ENCODE data around the gene AGK.

Gene AGK

GRCh38 chr7:141544831-141545230, 6.4 kb upstream of the AGK start:
- Histone ChIP-seq H3K27me3 (ENCODE audit: insufficient read depth, low read depth) (no peaks in the 10 kb centered on the region), H3K4me3 (IDR thresholded peaks at IDR 0.05; ENCODE audit: insufficient read depth, low read depth, low read length) (no peak overlapping the region), H3K36me3 (ENCODE audit: insufficient read depth) (no peaks in the 10 kb centered on the region), H3K4me1 (ENCODE audit: low read depth, poor library complexity, severe bottlenecking) (peaks cover 4% of the 10 kb centered on the region), H2AFZ (ENCODE audit: low read depth) (no peak overlapping the region), H3K9ac (no peak overlapping the region), H3K4me2 (no peak overlapping the region), H3K79me2 (ENCODE audit: insufficient read depth, low read depth) (no peaks in the 10 kb centered on the region), H4K20me1 (ENCODE audit: insufficient read depth) (no peaks in the 10 kb centered on the region), H3K27ac (no peak overlapping the region)
- TF ChIP-seq CTCF (conservative IDR thresholded peaks at IDR 0.05; ENCODE audit: low read depth, low read length): no peak

- H3K4me3 ChIP-seq (IDR thresholded peaks at IDR 0.05; ENCODE audit: insufficient read depth, low read depth, low read length): no peak overlapping the region
- no peak overlapping the region for H2AFZ ChIP-seq (ENCODE audit: low read depth)
- no peaks in the 10 kb centered on the region for H3K27me3 ChIP-seq (ENCODE audit: insufficient read depth, low read depth)
- peaks cover 41% of the 10 kb centered on the region for H3K79me2 ChIP-seq (ENCODE audit: insufficient read depth, low read depth)
- no peaks in the 10 kb centered on the region for H3K36me3 ChIP-seq (ENCODE audit: insufficient read depth)
- H4K20me1 ChIP-seq (ENCODE audit: insufficient read depth): no peaks in the 10 kb centered on the region
- H3K4me2 ChIP-seq: no peak overlapping the region; the same call in 1 of the 2 replicates
- H3K27ac ChIP-seq: no peak overlapping the region
- TF ChIP-seq CTCF (conservative IDR thresholded peaks at IDR 0.05; ENCODE audit: low read depth, low read length): no peak
- no peak overlapping the region for H3K9ac ChIP-seq
- H3K4me1 ChIP-seq (ENCODE audit: low read depth, poor library complexity, severe bottlenecking): peaks cover 41% of the 10 kb centered on the region
Observed at GRCh38 chr7:141549582-141549981, 1.6 kb upstream of the AGK start.

GRCh38 chr7:141550386-141551093, 670 bp upstream of the AGK start:
- peak overlapping the region; percentile 72 for H3K4me3 ChIP-seq (IDR thresholded peaks at IDR 0.05; ENCODE audit: insufficient read depth, low read depth, low read length)
- no peak for TF ChIP-seq CTCF (conservative IDR thresholded peaks at IDR 0.05; ENCODE audit: low read depth, low read length)
- H3K36me3 ChIP-seq (ENCODE audit: insufficient read depth): 0 out of 2 replicates have a peak, but pooled peaks cover 1% of the 10 kb centered on the region
- H3K4me2 ChIP-seq: peak overlapping the region; percentile 91
- H3K4me1 ChIP-seq (ENCODE audit: low read depth, poor library complexity, severe bottlenecking): peaks cover 51% of the 10 kb centered on the region
- peak overlapping the region; percentile 79 for H3K9ac ChIP-seq
- H2AFZ ChIP-seq (ENCODE audit: low read depth): peak overlapping the region; percentile 98
- peaks cover 49% of the 10 kb centered on the region for H3K79me2 ChIP-seq (ENCODE audit: insufficient read depth, low read depth)
- H3K27ac ChIP-seq: peak overlapping the region; percentile 37
- H4K20me1 ChIP-seq (ENCODE audit: insufficient read depth): no peaks in the 10 kb centered on the region
- H3K27me3 ChIP-seq (ENCODE audit: insufficient read depth, low read depth): no peaks in the 10 kb centered on the region

- Histone ChIP-seq H3K9ac (peak overlapping the region; percentile 79), H3K4me2 (peak overlapping the region; percentile 91), H4K20me1 (ENCODE audit: insufficient read depth) (no peaks in the 10 kb centered on the region), H3K27me3 (ENCODE audit: insufficient read depth, low read depth) (no peaks in the 10 kb centered on the region), H3K4me1 (ENCODE audit: low read depth, poor library complexity, severe bottlenecking) (peaks cover 63% of the 10 kb centered on the region), H3K79me2 (ENCODE audit: insufficient read depth, low read depth) (peaks cover 54% of the 10 kb centered on the region), H3K27ac (peak overlapping the region; percentile 37), H3K36me3 (ENCODE audit: insufficient read depth) (peaks cover 6% of the 10 kb centered on the region; the same call in 1 of the 2 replicates), H2AFZ (ENCODE audit: low read depth) (peak overlapping the region; percentile 98), H3K4me3 (IDR thresholded peaks at IDR 0.05; ENCODE audit: insufficient read depth, low read depth, low read length) (peak overlapping the region; percentile 47)
- no peak for TF ChIP-seq CTCF (conservative IDR thresholded peaks at IDR 0.05; ENCODE audit: low read depth, low read length)
Observed at GRCh38 chr7:141551782-141552181, 572 bp downstream of the AGK start.
